Peyer's patch (tissue), 4 donors: ENCODE measurements around the gene ZC2HC1C. TPM values are rescaled to one million over a fixed set of nuclear protein-coding genes. Genes with fewer than 3 reads are reported as not detected.
"Not testable (repeated sequence)": the region's sequence is repeated elsewhere in the genome, so short reads cannot be mapped to it uniquely, and the experiment has no call there.

Experiments
- DNase-seq, 3 donors: peaks; one replicate each; pipeline ENCODE4 v3.0.0-alpha.2; 2017 to 2019
- H3K27ac ChIP-seq, 4 donors: fragments of 200-600 bp; sonication (generic); one replicate each; pipeline ENCODE4 v1.5.1; 2016 to 2019
- H3K27me3 ChIP-seq, 2 donors: fragments of 200-600 bp; sonication (generic); one replicate each; pipeline ENCODE4 v1.5.1; 2019
- H3K36me3 ChIP-seq, 3 donors: fragments of 200-600 bp; sonication (generic); one replicate each; pipeline ENCODE4 v1.5.1; 2016 to 2019
- H3K4me1 ChIP-seq, 4 donors: fragments of 200-600 bp; sonication (generic); one replicate each; pipeline ENCODE4 v1.5.1; 2016 to 2019
- H3K4me3 ChIP-seq, 4 donors: fragments of 200-600 bp; sonication (generic); 1 replicate in 3 of 4; 2 replicates in 1 of 4; pipeline ENCODE4 v1.5.1; 2016 to 2019; ENCODE audit warnings: mild to moderate bottlenecking in 1 of 4
- H3K9me3 ChIP-seq, 4 donors: fragments of 200-600 bp; sonication (generic); one replicate each; pipeline ENCODE4 v1.5.1; 2016 to 2019; ENCODE audit warnings: mild to moderate bottlenecking in 1 of 4
- POLR2A ChIP-seq, 2 donors: fragments of 450-650 bp; IDR thresholded peaks; one replicate each; pipeline ENCODE4 v1.5.1; 2017; ENCODE audit warnings: antibody characterized with exemption in 2 of 2, mild to moderate bottlenecking in 2 of 2, moderate library complexity in 2 of 2
- total RNA-seq, 4 donors: library from RNA; depleted of rRNA; stranded (reverse); fragments of >200 nt; gene quantifications; one replicate each; pipeline ENCODE4 v1.1.0, GENCODE V29; 2016
- TF ChIP-seq, protein P1 (sequence below), 6 experiments: fragments of 450-650 bp in 4 of 6; fragments of 200-600 bp in 2 of 6; sonication (generic) in 1 of 6; IDR thresholded peaks; one replicate each; pipeline ENCODE4 v1.5.1; 2017 to 2019; ENCODE audit warnings: antibody characterized with exemption in 6 of 6, mild to moderate bottlenecking in 3 of 6, moderate library complexity in 1 of 6

The ZC2HC1C gene
- total RNA-seq, 4 donors from 2014 or later = 9.2 to 18.3 (median 14.9) TPM

DNA sequence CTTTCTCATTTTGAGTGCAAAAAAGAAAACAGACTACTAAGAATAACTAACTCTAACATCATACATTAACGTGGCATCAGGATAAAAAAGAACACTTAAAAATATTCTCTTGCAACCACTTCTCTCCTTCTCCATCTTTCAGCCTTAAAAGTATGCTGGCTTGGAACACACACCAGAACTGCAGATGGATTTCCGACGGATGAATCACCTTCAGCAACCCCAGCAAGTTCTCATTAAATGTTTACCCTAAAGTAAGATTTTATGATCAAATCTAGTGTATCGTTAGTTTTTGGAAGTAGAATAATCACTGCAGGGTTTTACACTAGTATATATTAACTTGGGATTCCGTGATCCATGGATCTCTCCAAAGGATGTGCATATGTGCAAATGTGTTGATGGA, 56.2 kb downstream of the ZC2HC1C start:
- DNase-seq = no peak
- H3K4me3 ChIP-seq = peak overlapping the region in 2 of 4 donors; percentile 77 to 78
- H3K36me3 ChIP-seq = peaks cover 0 to 6% (median 0%) of the 10 kb centered on the region in 3 donors
- no peak for TF ChIP-seq POLR2A (IDR thresholded peaks at IDR 0.05)
- TF ChIP-seq, protein P1, sequence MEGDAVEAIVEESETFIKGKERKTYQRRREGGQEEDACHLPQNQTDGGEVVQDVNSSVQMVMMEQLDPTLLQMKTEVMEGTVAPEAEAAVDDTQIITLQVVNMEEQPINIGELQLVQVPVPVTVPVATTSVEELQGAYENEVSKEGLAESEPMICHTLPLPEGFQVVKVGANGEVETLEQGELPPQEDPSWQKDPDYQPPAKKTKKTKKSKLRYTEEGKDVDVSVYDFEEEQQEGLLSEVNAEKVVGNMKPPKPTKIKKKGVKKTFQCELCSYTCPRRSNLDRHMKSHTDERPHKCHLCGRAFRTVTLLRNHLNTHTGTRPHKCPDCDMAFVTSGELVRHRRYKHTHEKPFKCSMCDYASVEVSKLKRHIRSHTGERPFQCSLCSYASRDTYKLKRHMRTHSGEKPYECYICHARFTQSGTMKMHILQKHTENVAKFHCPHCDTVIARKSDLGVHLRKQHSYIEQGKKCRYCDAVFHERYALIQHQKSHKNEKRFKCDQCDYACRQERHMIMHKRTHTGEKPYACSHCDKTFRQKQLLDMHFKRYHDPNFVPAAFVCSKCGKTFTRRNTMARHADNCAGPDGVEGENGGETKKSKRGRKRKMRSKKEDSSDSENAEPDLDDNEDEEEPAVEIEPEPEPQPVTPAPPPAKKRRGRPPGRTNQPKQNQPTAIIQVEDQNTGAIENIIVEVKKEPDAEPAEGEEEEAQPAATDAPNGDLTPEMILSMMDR (IDR thresholded peaks at IDR 0.05) = no peak
- H3K9me3 ChIP-seq = no peaks in the 10 kb centered on the region
- peak overlapping the region in 1 of 4 donors; percentile 94 for H3K27ac ChIP-seq
- H3K27me3 ChIP-seq = no peaks in the 10 kb centered on the region
- peaks cover 0 to 40% (median 0%) of the 10 kb centered on the region in 4 donors for H3K4me1 ChIP-seq

- H3K27me3 ChIP-seq = no peaks in the 10 kb centered on the region
- H3K4me3 ChIP-seq = peak overlapping the region; percentile 67 to 82 (median 78)
- peaks cover 0 to 40% (median 0%) of the 10 kb centered on the region in 4 donors for H3K4me1 ChIP-seq
- no peak for DNase-seq
- no peak for TF ChIP-seq POLR2A (IDR thresholded peaks at IDR 0.05)
- TF ChIP-seq, protein P1 (IDR thresholded peaks at IDR 0.05) = no peak
- no peaks in the 10 kb centered on the region for H3K9me3 ChIP-seq
- H3K36me3 ChIP-seq = peaks cover 0 to 3% (median 0%) of the 10 kb centered on the region in 3 donors
- peak overlapping the region; percentile 93 to 95 (median 94) for H3K27ac ChIP-seq
Measured at GRCh38 chr14:75126121-75126544, 56.7 kb downstream of the ZC2HC1C start.

GRCh38 chr14:75126679-75127473, 57.4 kb downstream of the ZC2HC1C start, which contains the start of gene NEK9:
Gene NEK9, minus strand, starts transcription at chr14:75127048. Its CDS starts 127 bp downstream, at chr14:75126921.
- TF ChIP-seq, protein P1 (IDR thresholded peaks at IDR 0.05) = peak in 1 of 6 experiments; percentile 23
- TF ChIP-seq POLR2A (IDR thresholded peaks at IDR 0.05) = peak; percentile 68 to 71
- Histone ChIP-seq H3K9me3 (no peaks in the 10 kb centered on the region), H3K36me3 (peaks cover 0 to 3% (median 0%) of the 10 kb centered on the region in 3 donors), H3K27ac (peak within 1 kb of the TSS; percentile 93 to 95 (median 94)), H3K27me3 (no peaks in the 10 kb centered on the region), H3K4me3 (peak within 1 kb of the TSS; percentile 67 to 82 (median 78)), H3K4me1 (peaks cover 0 to 40% (median 0%) of the 10 kb centered on the region in 4 donors)
- DNase-seq = peak; percentile 89 to 95 (median 91)

DNA sequence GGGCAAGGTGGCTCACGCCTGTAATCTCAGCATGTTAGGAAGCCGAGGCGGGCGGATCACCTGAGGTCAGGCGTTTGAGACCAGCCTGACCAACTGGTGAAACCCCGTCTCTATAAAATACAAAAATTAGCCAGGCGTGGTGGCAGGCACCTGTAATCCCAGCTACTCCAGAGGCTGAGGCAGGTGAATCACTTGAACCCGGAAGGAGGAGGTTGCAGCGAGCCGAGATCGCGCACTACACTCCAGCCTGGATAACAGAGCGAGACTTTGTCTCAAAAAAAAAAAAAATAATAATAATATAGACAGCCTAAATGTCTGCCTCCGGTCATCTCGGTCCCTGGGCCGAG, 58.0 kb downstream of the ZC2HC1C start:
- H3K9me3 ChIP-seq, H3K36me3 ChIP-seq, H3K27me3 ChIP-seq: not testable (repeated sequence)
- Histone ChIP-seq H3K4me1 (peaks cover 0 to 40% (median 0%) of the 10 kb centered on the region in 4 donors), H3K4me3 (peak overlapping the region; percentile 67 to 82 (median 78)), H3K27ac (peak overlapping the region; percentile 93 to 95 (median 94))
- TF ChIP-seq POLR2A (IDR thresholded peaks at IDR 0.05) = peak in 1 of 2 donors; percentile 6
- peak in 2 of 3 donors; percentile 64 to 67 for DNase-seq

GRCh38 chr14:75127903-75128595, 58.6 kb downstream of the ZC2HC1C start:
- H3K36me3 ChIP-seq = peaks cover 0 to 3% (median 0%) of the 10 kb centered on the region in 3 donors
- DNase-seq = no peak
- peak overlapping the region in 3 of 4 donors; percentile 67 to 78 (median 77) for H3K4me3 ChIP-seq
- H3K4me1 ChIP-seq = peaks cover 0 to 40% (median 0%) of the 10 kb centered on the region in 4 donors
- H3K9me3 ChIP-seq = no peaks in the 10 kb centered on the region
- no peak for TF ChIP-seq POLR2A (IDR thresholded peaks at IDR 0.05)
- TF ChIP-seq, protein P1 (IDR thresholded peaks at IDR 0.05) = peak in 1 of 6 experiments; percentile 5
- no peaks in the 10 kb centered on the region for H3K27me3 ChIP-seq
- H3K27ac ChIP-seq = peak overlapping the region in 3 of 4 donors; percentile 93 to 94 (median 94)
